SKM-1 (cell line): ENCODE results near the gene VSTM2B.

ENCODE experiments used
- DNase-seq: peaks from one replicate; lab custom pipeline; 2025; ENCODE audit not compliant: unreplicated experiment; lab: John Stamatoyannopoulos, UW

The VSTM2B gene

DNA sequence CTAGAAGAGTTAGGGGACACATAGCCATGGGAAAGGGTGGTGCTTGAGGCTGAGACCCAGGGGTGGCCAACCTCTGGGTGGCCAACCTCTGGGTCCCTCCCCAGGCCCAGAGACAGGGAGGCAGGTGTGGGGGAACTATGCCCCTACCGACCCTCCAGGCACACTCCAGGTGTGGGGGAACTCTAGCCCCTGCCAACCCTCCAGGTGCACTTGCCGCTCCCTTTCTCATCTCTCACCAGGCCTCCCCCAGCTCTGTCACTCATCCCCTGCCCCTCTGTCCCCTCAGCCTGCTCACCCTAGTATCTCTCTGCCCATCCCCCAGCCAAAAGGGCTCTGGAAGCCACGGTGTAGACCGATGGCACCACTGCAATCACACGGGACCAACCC is 10.6 kb upstream of the VSTM2B start:
- DNase-seq, result no peak

DNA sequence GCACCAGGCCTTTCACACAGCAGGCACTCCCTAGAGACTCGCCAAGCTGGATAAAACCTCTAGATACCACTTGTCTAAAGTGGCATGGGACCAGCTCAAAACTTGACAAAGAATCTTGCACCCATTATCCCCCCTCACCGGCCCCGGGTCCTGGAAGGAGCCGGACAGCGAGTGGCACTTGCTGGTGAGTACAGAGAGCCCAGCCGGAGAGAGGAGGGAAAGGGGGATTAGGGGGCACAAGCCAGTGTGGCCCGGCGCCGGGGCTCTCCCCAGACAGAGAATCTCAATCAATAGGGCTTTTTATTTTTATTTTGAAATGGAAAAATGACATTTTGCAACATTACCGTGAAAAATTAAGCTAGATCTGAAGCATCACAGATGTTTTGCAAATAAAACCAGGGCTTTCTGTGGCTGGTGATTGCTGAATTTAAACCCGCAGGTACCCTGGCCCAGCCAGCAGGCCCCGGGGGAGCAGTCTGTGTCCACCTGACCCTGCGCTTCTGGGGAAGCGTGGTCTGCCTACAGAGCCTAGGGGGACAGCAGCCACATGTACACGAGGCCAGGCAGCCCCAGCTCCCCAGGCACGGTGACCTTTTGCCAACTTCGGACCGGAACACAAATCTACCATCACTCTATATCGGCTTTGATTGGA is 10.0 kb upstream of the VSTM2B start:
- no peak for DNase-seq

DNA sequence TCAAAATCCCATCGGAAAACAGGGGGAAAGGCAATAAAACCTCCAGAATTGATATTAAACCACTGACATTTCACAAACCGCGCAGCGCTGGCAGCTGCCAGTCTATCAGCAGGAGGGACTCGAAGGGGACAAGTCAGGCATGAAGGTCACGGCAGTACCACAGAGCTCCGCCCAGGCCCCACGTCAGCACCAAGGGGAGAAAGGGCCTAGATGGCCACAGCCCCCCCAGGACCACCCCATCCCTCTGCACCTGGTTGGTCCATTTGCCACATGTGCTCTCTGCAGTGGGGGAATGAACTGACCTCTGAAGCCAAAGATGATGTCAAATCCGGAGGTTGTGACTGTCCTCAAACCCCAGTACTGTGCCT is 9.5 kb upstream of the VSTM2B start:
- DNase-seq, result no peak

DNA sequence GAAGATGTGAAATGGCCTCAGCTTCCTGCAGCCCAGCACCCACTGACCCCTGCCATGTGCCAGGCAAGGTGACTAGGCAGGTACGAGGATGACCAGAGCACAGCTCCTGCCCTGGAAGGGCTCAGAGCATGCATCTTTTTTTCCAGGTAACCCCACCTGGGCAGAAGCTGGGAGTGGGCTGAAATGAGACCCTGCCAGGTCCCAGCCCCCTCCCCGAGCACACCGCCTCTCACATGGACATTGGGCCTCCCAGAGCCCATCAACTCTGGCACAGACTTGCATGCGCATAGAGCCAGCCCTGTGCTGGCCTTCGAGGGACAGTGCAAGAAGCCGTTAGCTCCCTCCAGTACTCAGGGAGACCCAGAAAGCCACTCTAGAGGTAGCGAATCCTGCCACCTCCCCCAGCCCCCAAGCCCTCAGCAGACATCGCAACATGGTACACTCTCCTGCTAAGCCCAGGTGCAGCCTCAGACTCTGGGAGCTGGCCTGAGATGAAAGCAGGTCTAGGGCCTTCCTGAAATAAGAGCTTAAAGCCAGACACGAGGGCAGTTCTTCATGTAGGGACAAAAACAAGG is 8.9 kb upstream of the VSTM2B start:
- DNase-seq, result no peak

DNA sequence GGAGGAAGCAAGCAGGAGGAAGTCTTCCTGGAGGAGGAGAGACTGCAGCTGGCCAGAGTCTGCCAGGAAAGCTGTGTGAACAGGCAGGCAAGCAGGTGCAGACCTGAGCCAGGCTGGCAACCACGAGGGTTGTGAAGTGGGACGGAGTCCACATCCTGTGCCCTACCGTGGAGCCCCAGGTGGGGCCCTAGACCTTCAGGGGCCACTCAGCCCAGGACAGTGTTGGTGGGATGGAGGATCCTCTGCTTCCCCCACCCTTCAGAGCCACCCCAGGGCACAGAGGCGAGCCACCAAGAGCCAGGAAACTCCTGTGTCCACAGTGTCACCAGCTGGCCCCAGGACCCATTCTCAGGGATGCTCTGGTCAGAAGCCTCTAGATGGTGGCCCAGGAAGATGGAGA is 8.4 kb upstream of the VSTM2B start:
- DNase-seq, result no peak

DNA sequence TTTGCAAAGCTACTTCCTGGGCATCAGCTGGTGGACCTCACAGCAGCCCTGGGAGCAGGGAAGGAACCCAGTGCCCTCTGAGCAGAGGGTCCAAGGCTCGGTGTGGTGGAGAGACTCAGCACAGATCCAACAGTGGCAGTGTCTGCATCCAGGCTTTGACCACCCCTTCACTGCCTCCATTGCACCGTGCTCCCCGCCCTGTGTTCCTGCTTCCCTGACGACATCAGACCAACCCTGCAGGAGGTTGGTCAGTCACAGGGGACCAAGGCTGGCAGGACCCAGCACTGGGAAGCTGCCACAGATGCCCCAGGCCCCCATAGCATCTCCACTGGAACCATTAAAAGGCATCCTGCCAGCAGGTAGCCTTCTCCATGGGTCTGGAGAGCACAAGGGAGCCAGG is 7.8 kb upstream of the VSTM2B start:
- DNase-seq, result no peak

DNA sequence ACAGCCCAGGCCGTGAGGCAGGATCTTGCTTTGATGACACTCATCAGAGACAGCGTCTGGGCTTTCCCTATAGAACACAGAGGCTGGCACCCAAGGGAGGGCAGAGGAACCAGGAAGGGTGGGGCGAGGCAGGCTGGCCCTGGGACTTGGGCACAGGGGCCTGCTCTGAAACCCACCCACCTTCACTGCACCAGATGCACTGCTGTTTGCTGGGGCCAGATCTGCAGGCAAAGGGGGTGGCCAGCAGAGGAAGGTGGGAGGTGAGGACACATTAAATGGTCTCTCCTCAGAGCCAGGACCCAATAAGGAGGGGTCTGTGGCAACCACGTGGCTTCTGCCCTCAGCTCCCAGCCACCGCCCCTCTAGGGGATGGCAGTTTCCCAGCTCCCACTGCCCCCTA is 6.6 kb upstream of the VSTM2B start:
- DNase-seq, result no peak

DNA sequence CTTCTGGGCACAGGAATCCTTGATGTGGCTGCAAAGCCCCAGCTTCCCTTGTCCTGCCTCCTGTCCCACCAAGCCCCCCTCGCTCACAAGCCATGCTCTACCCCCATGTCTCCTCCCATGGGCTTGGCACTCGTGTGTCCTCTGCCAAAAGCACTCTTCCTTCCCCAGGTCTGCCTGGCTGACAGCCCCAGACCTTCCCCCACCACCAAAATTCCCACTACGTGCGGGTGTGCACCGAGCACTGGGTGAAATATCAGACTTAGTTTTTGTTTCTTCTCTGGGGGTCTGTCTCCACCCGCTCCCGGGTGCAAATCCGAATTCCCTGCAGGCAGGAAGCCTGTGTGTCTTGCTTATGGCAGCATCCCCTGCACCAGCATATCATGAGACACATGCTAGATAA is 5.9 kb upstream of the VSTM2B start:
- no peak for DNase-seq

DNA sequence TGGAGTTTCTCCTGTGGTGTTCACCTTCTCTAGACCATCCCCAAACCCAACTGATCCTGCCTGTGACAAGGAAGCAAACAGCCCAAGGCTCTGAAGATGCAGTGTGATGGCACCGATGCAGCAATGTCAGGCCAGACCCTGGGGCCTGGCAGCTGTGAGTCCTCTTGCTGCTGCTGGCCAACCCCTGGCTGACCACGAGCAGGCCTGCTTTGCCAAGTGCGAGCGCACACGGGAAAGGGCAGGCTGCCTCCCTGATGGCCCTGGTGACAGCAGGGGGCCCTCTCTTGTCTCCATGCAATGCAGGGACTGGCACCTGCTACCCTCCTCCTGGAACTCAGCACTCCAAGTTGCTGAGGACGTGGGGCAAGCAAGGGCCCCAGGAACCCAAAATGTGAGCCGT is 5.4 kb upstream of the VSTM2B start:
- DNase-seq, result no peak

DNA sequence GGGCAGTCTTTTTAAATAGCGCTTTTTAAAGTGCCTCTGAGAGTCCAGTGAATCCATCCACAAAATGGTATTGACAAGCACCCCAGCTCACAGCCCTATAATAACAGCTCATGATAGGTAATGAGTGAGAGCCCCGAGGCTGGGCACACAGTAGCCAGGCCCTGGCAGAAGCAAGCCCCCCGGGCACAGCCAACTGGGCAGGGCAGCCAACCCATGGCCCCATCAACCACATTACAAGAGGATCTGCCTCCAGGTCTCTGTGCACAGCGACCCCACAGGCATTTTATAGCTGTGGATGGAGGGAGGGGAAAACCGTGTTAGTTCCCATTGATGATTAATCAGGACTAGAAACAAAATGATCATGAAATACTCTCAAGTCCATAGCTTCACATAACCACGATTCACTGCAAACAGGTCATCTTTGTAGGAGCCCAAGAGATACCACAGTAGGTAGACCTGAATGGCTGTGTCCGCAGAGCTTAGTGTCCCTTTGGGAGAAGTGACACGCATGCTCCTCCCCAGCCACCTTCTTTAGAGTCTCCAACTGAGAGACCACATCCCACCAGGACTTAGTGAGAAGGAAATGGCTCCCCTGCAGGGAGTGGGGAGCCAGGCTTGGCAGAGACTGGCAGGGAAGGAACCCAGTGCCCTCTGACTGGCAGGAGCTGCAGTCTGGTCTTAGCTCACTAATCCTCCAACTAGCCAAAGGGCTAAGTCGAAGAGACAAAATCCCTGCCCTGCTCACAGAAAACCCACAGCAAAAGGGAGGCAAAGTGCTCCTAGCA is 4.3 kb upstream of the VSTM2B start:
- DNase-seq, result no peak

DNA sequence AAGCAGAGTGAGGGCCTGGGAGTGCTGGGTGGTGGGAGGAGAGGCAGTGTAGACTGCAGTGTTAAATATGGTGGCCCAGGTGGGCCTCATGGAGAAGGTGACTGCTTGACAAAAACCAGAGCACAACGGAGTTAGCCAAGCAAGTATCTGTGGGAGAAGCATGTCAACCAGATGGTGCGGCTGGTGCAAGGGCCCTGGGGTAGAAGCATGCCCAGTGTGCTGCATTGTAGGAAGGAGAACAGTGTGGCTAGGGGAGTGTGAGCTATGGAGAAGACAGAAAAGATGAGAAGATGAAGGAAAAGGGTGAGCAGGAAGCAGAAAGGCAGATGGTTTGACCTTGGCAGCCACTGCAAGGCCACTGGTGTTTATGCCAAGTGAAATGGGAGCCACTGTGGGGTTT is 2.2 kb upstream of the VSTM2B start:
- DNase-seq, result no peak

DNA sequence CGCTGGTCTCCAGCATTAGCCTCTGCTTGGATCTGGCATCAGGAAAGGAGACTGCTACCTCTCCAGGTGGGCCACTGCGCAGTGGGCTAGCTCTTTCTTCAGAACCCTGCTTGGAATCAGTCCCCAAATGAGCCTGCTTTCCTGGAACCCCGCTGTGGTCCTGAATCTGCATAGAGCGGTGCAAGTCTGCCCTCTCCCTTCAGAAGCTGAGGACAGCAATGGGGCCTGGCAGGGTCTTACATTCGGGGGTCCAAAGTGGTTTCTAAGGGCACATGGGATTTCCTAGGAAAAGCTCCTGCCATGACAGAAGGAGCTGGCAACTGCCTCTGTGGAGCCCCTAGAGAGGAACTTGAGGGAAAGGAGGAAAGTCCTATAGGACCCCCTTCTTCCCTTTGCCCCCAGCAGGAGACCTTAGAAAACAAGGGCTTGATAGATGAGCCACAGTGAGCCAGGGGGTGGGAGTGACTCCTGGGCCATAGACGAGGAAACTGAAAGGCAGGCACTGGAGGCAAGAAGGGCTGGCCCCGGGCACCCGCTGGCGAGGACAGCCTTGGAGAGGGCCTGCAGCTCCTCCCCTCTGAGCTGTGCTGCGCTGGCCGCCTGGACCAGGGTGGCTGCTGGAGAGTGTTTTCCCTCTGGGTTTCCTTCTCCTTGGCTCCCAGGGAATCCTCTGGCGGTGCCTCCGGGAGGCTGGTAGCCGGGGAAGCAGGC is 1.4 kb upstream of the VSTM2B start:
- no peak for DNase-seq

DNA sequence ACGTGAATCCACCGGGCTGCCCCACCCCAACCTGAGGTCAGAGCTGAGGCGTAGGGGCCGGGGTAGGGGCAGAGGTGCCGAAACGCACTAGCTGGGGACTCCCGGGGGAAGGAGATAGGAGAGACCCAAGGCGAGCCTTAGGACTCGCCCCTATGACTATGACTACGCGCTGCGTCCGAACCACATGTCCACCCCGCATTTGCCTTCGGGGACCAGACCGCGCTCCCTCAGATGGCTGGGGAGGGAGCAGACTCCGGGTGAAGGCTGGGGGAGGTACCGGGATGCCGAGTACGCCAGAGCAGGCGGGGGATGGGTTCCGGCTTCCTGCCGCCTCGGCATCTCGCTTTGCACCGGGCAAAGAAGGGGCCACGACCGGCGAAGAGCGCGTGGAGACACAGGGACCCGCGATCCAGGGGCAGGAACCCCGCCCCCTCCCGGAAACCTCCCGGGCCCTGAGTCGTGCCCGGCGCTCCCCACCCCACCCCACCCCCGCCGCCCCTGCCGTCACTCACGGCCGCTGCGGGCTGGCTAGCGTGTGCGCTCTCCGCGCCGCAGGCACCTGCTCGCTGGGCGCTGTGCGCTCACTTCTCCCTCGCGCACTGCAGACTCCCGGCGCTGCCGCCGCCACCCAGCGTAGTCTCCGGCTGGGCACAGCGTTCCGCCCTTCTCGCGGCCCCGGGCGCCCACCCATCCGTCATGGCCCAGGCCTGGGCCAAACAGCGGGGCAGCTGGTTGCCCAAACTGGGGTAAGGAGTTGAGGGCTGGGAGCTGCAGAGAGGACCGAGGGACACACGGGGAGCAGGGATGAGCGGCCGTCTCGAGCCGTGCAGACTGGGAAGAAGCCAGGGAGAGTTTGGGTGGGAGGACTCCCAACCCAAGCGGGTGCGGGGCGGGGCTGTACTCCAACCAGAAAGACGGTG is 622 bp upstream of the VSTM2B start:
- DNase-seq, result no peak

DNA sequence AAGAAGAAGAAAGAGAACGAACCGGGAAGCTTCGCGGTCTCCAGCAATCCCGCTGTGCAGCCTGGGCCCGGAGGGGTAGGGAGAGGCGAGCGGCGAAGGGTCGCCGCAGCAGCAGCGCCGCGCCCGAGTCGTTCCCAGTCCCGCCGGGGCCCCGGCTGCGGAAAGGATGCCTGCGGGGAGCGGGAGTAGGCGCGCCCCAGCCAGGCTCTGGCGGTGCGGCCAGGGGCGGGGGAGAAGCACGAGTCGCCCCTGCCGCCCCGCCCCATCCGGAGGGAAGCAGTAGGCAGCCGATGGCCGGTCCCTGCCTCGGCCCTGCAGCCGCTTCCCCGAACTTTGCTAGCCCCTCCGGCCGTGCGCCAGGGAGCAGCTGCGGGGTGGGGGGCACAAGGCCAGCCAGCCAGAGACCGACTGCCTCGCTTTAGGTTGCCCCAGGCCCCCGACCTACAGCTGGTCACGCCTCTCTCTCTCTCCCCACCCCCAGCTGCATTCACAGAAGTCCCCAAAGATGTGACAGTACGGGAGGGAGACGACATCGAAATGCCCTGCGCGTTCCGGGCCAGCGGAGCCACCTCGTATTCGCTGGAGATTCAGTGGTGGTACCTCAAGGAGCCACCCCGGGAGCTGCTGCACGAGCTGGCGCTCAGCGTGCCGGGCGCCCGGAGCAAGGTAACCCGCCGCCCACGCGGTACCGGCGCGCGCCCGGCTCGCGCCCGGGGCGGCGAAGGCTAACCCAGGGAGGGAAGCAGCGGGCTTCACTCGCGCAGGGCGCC is 1.1 kb downstream of the VSTM2B start:
- no peak for DNase-seq

DNA sequence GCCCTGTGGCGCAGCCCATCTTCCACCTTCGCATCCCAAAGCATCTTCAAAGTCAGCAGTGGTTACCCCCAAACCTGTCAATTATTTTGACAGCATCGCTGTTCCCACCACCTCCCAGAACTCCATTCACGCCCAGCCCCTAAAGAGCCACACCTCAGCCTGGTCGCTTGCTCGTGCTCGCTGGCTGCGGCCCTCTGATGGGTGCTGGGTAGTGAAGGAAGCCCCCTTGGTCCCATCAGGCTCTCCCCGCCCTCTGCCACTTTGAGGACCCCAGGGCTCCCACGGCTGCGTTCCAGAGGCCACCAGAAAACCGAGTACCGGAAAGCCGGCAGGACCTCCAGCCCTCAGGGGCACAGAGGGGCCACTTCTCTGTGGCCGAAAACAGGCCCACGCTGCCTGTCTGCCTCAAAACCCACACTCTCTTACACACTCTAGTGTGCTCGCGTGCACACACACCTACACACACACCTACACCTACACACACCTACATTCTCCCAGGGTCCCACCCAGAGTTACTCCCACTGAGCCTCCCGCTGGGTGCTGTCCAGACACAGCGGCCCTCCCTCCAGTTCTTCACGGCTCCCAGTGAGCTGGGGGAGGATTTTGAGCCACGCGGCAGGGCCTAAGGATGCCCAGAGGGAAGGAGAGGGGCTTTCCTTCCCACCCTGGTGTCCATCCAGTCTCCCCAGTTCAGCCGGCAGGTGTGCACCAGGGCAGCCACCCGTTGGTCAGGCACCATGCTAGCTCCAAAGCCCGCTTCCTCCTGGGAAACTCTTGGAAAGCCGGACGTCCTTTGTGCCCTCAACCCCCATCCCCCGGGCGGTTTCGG is 1.9 kb downstream of the VSTM2B start:
- DNase-seq, result no peak

DNA sequence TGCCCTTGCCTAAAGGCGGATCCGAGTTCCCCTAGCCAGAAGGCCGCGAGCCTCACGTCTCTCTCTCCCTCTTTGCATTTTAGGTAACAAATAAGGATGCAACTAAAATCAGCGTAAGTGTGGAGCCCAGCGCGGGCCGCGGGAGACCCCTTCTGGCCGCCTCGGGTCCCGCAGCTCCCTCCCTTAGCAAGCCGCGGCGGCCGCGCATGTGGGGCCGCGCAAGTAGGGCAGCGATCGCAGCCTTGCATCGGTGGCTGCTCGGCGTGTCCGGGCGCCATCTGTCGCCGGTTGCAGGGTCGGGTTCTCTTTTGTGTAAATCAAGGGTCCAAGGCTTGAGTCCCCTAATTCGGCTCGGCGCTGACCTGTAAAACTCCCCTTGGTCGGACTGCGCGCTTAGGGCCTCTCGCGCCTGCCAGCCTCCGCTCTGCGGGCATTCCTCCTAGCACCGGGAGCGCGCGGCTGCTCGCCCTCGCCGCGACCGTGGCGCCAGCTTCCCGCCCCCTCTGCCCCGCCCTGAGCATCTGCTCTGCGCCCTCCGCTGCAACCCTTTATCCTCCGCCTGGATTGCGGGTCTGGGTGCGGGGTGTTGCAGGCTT is 2.7 kb downstream of the VSTM2B start:
- DNase-seq, result peak; percentile 28

DNA sequence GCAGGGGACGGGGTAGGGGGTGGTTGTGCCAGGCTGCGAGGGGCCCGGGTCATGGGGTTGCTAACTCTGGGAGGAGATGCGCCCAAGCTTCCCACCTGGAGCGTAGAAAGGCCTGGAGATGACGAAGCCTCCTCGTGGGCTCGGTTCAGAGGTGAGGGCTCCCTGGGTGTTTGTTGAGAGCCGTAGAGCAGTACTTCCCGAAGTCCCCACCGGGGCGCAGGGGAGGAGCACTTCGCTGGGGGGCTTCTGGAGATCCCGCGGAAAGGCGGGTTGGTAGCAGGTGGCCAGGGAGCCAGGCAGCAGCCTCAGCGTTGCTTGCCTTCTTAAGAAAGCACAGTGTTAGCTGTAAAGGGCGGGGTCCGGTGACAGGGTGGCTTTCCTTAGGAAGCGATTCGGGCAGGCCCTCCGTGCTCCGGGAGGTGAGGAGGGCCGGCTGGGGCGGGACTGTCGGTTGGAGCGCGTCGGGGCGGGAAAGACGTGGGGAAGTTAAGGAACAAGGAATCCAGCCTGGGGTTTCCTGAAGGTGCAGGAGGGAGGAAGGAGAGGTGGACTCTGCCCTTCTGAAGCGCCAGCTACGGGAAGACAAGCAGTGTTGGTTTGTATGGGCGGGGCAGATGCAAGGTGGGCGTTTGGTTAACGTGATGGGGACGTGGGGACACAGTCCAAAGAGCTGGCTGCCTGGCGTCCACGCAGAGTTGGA is 3.3 kb downstream of the VSTM2B start:
- DNase-seq, result no peak
